ENCODE results near the gene SLFN13.
"Not testable (repeated sequence)": the region's sequence is repeated elsewhere in the genome, so short reads cannot be mapped to it uniquely, and the experiment has no call there.

Gene SLFN13

GRCh38 chr17:35448214-35448898, at the start of gene SLFN13:
Gene SLFN13 (minus strand): TSS chr17:35448766. CDS start chr17:35445680, 3,086 bp downstream.
- peak; percentile 93 for DNase-seq

- no peak for DNase-seq
Measured at GRCh38 chr17:35496451-35497290, 48.1 kb upstream of the SLFN13 start.

GRCh38 chr17:35493040-35493439, 44.5 kb upstream of the SLFN13 start:
- DNase-seq = no peak

- DNase-seq = no peak
Measured at GRCh38 chr17:35491417-35491816, 42.9 kb upstream of the SLFN13 start.

- no peak for DNase-seq
Measured at GRCh38 chr17:35489944-35490343, 41.4 kb upstream of the SLFN13 start.

GRCh38 chr17:35488991-35489390, 40.4 kb upstream of the SLFN13 start:
- no peak for DNase-seq

- DNase-seq = peak; percentile 86
Measured at GRCh38 chr17:35486920-35487732, 38.6 kb upstream of the SLFN13 start.

GRCh38 chr17:35479271-35479670, 30.7 kb upstream of the SLFN13 start:
- DNase-seq = no peak

GRCh38 chr17:35477248-35477647, 28.7 kb upstream of the SLFN13 start:
- no peak for DNase-seq

GRCh38 chr17:35476283-35476820, 27.8 kb upstream of the SLFN13 start:
- no peak for DNase-seq

GRCh38 chr17:35468475-35468874, 19.9 kb upstream of the SLFN13 start:
- no peak for DNase-seq

GRCh38 chr17:35467824-35468223, 19.3 kb upstream of the SLFN13 start:
- DNase-seq = no peak

- peak; percentile 44 for DNase-seq
Measured at GRCh38 chr17:35460354-35460851, 11.8 kb upstream of the SLFN13 start.

GRCh38 chr17:35454035-35454434, 5.5 kb upstream of the SLFN13 start:
- not testable (repeated sequence) for DNase-seq

- DNase-seq = no peak
Measured at GRCh38 chr17:35453171-35453570, 4.6 kb upstream of the SLFN13 start.

GRCh38 chr17:35449371-35449931, 885 bp upstream of the SLFN13 start:
- no peak for DNase-seq

- DNase-seq = no peak
Measured at GRCh38 chr17:35448899-35449227, 297 bp upstream of the SLFN13 start.

- no peak for DNase-seq
Measured at GRCh38 chr17:35447499-35447898, 1.1 kb downstream of the SLFN13 start.

GRCh38 chr17:35438433-35438832, 10.1 kb downstream of the SLFN13 start:
- DNase-seq = no peak

GRCh38 chr17:35433075-35433894, 15.3 kb downstream of the SLFN13 start:
- peak; percentile 66 for DNase-seq

- DNase-seq = peak; percentile 21
Measured at GRCh38 chr17:35432176-35433074, 16.1 kb downstream of the SLFN13 start, which contains the start of gene SLFN12. Gene SLFN12 (minus strand): TSS chr17:35432500. CDS start chr17:35423028, 9,472 bp downstream.
